ENCODE measurements around the gene NUP43.

NUP43 gene

DNA sequence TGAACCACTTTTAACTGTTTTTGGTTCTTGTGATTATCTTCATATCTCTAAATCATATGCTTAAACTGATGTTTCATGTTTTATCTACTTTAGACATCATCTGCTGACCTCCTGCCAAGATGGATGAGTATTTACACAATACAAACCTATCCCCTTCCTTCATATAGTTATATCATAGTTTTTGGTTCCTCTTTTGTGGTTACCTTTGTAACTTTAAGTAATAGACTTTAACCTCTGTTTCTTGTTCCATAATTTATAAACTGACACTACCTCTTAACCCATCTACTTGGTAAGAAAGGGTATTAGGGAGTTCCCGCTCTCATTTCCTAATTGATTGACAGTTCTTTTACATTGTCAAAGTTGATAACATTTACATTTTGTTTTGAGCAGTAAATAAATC is 15.1 kb upstream of the NUP43 start:
- peaks cover 10% of the 10 kb centered on the region for H4K20me1 ChIP-seq (ENCODE audit: insufficient read depth, low read length)

DNA sequence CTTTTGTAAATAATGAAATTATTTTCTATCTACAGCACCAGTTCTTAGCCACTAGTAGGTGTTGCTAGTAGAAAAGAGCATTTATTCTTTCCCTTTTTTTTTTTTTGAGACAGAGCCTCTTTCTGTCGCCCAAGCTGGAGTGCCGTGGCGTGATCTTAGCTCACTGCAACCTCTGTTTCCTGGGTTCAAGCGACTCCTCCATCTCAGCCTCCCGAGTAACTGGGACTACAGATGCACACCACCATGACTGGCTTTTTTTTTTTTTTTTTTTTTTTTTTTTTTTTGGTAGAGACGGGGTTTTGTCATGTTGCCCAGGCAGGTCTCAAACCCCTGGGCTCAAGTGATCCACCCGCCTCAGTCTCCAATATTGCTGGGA is 9.9 kb upstream of the NUP43 start:
- H3K4me1 ChIP-seq (ENCODE audit: insufficient read depth, low read length): peaks cover 23% of the 10 kb centered on the region
- peaks cover 23% of the 10 kb centered on the region for H3K36me3 ChIP-seq (ENCODE audit: insufficient read depth, low read length)
- no peak overlapping the region for H3K27ac ChIP-seq (ENCODE audit: low read length)
- DNase-seq: no peak
- H3K27me3 ChIP-seq (ENCODE audit: insufficient read depth, low read length, poor library complexity): no peaks in the 10 kb centered on the region
- no peaks in the 10 kb centered on the region for H3K9me3 ChIP-seq (ENCODE audit: insufficient read depth, low read length, severe bottlenecking)
- peaks cover 36% of the 10 kb centered on the region for H4K20me1 ChIP-seq (ENCODE audit: insufficient read depth, low read length)
- H3K9ac ChIP-seq (ENCODE audit: low read depth, low read length): no peak overlapping the region
- ATAC-seq (ENCODE audit: insufficient read depth, low read depth): no peak
- H2AFZ ChIP-seq (ENCODE audit: low read depth, low read length): no peak overlapping the region
- no peak overlapping the region for H3K4me2 ChIP-seq (ENCODE audit: insufficient read depth, low read length)
- peaks cover 98% of the 10 kb centered on the region for H3K79me2 ChIP-seq (ENCODE audit: insufficient read depth, low read length)
- H3K4me3 ChIP-seq (ENCODE audit: low read depth in 1 of 2, low read length in 2 of 2): no peak overlapping the region
- TF ChIP-seq, protein P1, sequence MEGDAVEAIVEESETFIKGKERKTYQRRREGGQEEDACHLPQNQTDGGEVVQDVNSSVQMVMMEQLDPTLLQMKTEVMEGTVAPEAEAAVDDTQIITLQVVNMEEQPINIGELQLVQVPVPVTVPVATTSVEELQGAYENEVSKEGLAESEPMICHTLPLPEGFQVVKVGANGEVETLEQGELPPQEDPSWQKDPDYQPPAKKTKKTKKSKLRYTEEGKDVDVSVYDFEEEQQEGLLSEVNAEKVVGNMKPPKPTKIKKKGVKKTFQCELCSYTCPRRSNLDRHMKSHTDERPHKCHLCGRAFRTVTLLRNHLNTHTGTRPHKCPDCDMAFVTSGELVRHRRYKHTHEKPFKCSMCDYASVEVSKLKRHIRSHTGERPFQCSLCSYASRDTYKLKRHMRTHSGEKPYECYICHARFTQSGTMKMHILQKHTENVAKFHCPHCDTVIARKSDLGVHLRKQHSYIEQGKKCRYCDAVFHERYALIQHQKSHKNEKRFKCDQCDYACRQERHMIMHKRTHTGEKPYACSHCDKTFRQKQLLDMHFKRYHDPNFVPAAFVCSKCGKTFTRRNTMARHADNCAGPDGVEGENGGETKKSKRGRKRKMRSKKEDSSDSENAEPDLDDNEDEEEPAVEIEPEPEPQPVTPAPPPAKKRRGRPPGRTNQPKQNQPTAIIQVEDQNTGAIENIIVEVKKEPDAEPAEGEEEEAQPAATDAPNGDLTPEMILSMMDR (IDR thresholded peaks at IDR 0.05; ENCODE audit: borderline replicate concordance, extremely low read depth, low read length, poor library complexity, severe bottlenecking): no peak
- no peak for TF ChIP-seq EZH2 (IDR thresholded peaks at IDR 0.05; ENCODE audit: borderline replicate concordance, low read depth, low read length, severe bottlenecking)

More for the DNA sequence above, 15.1 kb upstream of the NUP43 start:
- no peak overlapping the region for H3K9ac ChIP-seq (ENCODE audit: low read depth, low read length)
- H3K79me2 ChIP-seq (ENCODE audit: insufficient read depth, low read length): peaks cover 85% of the 10 kb centered on the region
- peaks cover 36% of the 10 kb centered on the region for H3K36me3 ChIP-seq (ENCODE audit: insufficient read depth, low read length)
- no peak overlapping the region for H2AFZ ChIP-seq (ENCODE audit: low read depth, low read length)
- H3K27me3 ChIP-seq (ENCODE audit: insufficient read depth, low read length, poor library complexity): no peaks in the 10 kb centered on the region
- H3K9me3 ChIP-seq (ENCODE audit: insufficient read depth, low read length, severe bottlenecking): peaks cover 7% of the 10 kb centered on the region
- H3K4me2 ChIP-seq (ENCODE audit: insufficient read depth, low read length): no peak overlapping the region
- TF ChIP-seq EZH2 (IDR thresholded peaks at IDR 0.05; ENCODE audit: borderline replicate concordance, low read depth, low read length, severe bottlenecking): no peak
- TF ChIP-seq, protein P1 (IDR thresholded peaks at IDR 0.05; ENCODE audit: borderline replicate concordance, extremely low read depth, low read length, poor library complexity, severe bottlenecking): no peak
- no peak for DNase-seq
- no peak overlapping the region for H3K27ac ChIP-seq (ENCODE audit: low read length)
- H3K4me3 ChIP-seq (ENCODE audit: low read depth in 1 of 2, low read length in 2 of 2): no peak overlapping the region
- no peak for ATAC-seq (ENCODE audit: insufficient read depth, low read depth)
- no peaks in the 10 kb centered on the region for H3K4me1 ChIP-seq (ENCODE audit: insufficient read depth, low read length)

DNA sequence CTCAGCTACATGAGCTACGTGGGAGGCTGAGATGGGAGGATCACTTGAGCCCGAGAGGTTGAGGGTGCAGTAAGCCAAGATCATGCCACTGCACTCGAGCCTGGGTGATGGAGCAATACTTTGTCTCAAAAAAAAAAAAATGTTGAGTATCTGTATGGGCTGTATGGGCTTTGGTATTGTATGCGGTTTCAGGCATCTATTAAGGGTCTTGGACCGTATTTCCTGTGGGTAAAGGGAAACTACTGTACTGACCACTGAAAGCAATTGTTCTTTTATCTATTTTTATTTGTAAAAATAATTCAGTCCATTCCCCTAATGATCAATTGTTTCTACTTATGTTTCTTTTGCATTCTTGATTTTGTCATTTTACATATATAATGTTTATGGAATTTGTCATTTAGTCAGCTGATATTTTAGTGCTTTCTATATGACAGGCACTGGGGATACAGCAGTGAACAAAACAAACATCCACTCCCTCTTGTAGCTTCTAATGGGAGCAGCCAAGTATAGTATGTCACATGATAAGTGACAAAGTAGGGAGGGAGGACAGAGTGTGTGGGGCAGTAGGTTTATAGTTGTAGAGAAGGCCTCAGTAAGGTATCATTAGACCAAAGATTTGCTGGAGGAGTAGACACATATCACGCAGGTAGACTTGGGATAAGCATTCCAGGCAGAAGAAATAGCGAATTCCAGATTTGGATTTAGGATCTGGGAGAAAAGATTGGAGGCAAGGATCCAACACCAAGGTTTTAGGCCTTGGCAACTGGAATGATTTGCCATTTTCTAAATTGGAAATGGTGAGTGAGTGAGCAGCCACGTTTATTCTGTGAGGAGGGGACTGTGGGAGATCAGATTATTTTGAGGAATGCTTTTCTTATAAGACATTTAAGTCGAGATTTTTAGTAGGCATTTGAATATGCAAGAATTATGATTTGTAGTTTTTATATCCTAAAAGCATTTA is 9.3 kb upstream of the NUP43 start:
- H4K20me1 ChIP-seq (ENCODE audit: insufficient read depth, low read length): peaks cover 36% of the 10 kb centered on the region
- H3K4me3 ChIP-seq (ENCODE audit: low read depth in 1 of 2, low read length in 2 of 2): no peak overlapping the region
- peaks cover 98% of the 10 kb centered on the region for H3K79me2 ChIP-seq (ENCODE audit: insufficient read depth, low read length)
- H3K27me3 ChIP-seq (ENCODE audit: insufficient read depth, low read length, poor library complexity): no peaks in the 10 kb centered on the region
- H2AFZ ChIP-seq (ENCODE audit: low read depth, low read length): no peak overlapping the region
- DNase-seq (no peak), ATAC-seq (ENCODE audit: insufficient read depth, low read depth) (no peak)
- H3K9ac ChIP-seq (ENCODE audit: low read depth, low read length): no peak overlapping the region
- no peak overlapping the region for H3K4me2 ChIP-seq (ENCODE audit: insufficient read depth, low read length)
- H3K4me1 ChIP-seq (ENCODE audit: insufficient read depth, low read length): peaks cover 29% of the 10 kb centered on the region
- peaks cover 18% of the 10 kb centered on the region for H3K36me3 ChIP-seq (ENCODE audit: insufficient read depth, low read length)
- no peaks in the 10 kb centered on the region for H3K9me3 ChIP-seq (ENCODE audit: insufficient read depth, low read length, severe bottlenecking)
- no peak overlapping the region for H3K27ac ChIP-seq (ENCODE audit: low read length)
- TF ChIP-seq EZH2 (IDR thresholded peaks at IDR 0.05; ENCODE audit: borderline replicate concordance, low read depth, low read length, severe bottlenecking): no peak
- TF ChIP-seq, protein P1 (IDR thresholded peaks at IDR 0.05; ENCODE audit: borderline replicate concordance, extremely low read depth, low read length, poor library complexity, severe bottlenecking): no peak

All from DND-41 (cell line).